B cell (primary cell): Measurements from ENCODE around the gene RPS24.

Experiments used
- CTCF ChIP-seq: fragments of 200-600 bp; IDR thresholded peaks from one replicate; pipeline ENCODE4 v1.8.0; 2022; ENCODE audit warnings: antibody characterized with exemption, mild to moderate bottlenecking
- EZH2 ChIP-seq: IDR thresholded peaks from 2 replicates; pipeline ENCODE4 v1.6.1; 2012; ENCODE audit warnings: borderline replicate concordance, low read depth, mild to moderate bottlenecking, moderate library complexity, low read length; ENCODE audit not compliant: insufficient read depth, poor library complexity, severe bottlenecking

- TF ChIP-seq CTCF (no peak), EZH2 (no peak)
Observed at GRCh38 chr10:78041170-78042057, 7.8 kb downstream of the RPS24 start.
